Germinal center (tissue), 1 donor: Measurements from ENCODE around the gene PPP1CC.

Source experiments
- DNase-seq: peaks from one replicate; pipeline ENCODE4 v3.0.0; 2012; ENCODE audit warnings: mixed read lengths, low spot score

Gene PPP1CC

DNA sequence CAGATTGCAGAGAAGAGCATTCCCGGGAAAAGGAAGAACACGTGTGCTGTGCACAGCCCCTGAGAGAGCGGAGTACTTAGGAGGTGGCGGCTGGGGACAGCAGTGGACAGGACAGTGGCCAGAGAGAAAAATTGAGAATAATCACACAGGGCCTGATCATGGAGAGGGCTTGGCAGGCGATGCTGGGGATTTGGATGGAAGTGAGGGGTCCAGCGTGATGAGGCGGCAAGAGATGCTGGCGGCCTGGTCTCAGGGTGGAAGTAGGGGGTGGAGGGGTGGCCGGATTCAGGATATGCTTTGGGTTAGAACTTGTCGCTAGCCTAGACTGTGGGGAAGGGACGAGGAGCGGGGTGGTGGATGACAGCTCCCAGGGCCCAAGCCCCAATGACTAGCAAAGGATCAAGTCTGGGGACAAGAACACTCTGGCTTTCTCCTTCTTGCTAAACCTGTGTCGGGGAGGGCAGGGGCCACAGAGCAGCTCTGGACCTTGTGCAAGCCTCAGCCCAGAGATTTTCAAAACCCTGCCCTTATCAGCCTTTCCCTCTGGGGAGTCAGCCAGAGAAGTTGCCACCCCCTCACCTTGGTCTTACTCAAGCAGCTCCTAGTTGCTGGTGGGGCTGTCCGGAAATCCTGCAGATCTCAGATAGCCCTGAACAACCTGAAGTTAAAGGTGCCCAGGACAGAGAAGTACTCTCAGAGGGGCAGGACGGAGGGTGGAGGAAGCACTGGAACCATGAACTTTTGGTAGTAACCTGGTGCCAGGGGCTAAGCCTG lies 55.1 kb downstream of the PPP1CC start:
- no peak for DNase-seq

DNA sequence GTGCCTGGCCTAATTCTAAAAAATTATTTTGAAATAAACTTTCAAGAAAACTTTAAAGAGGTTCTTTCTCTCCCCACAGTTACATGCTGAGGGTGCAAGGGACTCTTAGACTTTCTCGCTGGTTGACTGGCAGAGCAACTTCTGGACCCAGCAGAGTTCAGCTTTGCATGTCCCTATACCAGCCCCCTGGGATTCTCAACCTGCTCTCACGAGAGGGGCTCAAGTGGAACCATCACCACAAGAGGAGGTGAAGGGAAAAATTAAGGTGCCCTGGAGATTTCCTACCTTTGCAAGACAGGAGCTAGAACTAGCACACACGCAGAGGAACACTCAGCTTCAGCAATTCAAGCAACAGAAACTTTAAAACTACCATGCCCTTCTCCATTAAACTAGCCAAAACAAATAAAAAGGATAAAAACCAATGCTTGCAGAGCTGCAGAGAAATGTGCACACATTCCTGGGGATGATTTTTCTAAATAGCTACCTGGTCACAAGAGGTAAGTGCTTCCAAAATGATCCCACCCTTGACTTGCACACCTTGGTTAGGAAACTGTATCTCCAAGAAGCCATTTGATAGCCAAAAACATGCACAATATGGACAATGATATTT lies 56.3 kb downstream of the PPP1CC start:
- peak; percentile 56 for DNase-seq

DNA sequence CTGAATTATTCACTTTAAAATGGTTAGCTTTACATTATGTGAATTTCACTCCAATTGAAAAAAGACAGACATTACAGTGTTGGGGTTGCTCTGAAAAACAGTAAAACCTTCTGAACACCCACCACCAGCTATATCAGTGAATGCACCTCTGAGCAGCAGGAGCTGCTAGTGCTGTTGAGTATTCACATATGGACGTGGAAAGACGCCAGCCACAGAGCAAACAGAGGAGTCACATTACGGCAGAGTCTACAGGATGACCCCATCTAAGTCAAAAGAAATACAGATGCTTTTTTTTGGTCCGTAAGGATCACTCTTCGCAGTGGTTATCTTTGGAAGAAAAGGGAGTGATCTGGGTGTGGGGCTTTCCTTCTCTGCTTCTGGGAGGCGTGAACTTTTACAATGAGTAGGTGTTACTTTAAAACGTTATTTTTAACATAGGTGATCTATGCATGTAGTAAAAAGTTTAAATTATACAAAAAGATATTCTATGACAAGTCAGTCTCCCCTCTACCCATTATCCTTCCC lies 58.3 kb downstream of the PPP1CC start:
- DNase-seq = no peak

DNA sequence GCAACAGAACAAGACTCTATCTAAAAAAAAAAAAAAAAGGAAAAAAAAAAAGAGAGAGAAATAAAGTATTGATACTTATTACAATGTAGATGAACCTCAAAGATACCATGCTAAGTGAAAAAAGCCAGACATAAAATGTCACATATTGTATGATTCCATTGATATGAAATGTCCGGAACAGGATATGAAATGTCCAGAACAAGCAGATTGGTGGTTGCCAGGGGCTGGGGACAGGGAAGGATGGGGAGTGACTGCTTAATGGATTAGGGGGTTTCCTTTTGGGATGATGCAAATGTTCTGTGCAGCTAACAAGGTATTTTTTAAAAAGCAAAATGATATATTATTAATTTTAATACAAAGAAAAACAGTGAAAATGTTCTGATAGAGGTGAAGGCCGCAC lies 58.8 kb downstream of the PPP1CC start:
- DNase-seq = no peak

DNA sequence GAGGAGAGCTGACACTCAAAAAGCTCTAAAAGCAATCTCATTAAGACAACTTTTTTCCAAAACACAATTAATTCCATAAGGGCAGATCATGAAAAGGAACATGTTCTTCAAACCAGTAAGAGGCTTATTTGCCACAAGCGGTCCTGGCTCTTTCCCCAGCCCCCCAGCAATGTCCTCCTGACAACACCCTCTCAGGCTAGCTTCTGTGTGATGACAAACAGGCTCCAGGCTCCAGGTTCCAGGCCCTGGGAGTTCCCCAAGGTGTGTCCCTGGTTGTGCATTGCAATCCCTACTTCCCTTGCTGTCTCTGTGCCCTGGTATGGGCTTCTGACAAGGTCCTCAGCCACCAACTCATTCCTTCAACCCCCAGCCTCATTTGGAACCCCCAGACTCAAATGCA lies 62.7 kb downstream of the PPP1CC start:
- no peak for DNase-seq

DNA sequence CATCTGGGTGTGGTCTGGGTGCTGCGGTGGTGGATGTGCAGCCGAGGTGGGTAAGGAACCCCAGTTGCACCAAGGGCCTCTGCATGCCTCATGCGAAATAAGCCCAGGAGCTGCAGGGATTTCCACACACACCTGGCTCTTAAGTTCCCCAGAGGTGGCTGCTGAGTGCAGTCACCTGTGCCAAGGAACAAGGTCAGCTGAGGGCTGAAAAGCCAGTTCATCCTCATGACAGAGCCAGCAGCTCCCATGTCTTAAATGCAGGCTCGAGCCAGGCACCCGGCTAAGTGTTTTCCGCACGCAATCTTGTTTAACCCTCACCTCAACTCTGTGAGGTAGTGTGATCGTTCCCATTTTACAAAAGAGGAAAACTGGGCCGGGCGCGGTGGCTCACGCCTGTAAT lies 63.5 kb downstream of the PPP1CC start:
- DNase-seq = no peak

DNA sequence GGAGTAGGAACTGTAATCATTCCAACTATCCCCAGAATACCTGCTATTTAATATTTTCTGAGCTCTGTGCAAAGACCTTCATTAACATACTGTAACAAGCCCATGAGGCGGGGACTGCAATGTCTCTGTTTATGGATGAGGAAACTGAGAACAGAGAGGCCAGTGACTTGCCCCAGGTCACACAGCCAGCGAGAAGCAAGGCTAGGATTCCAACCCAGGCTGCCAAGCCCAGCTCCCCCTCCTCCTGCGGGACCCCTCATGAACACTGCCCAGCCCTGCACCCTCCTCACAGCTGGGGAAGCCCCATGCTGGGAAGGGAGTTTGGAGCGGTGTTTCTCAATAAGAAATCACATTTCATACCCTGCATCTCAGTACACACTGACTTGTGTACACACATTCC lies 64.7 kb downstream of the PPP1CC start:
- no peak for DNase-seq

DNA sequence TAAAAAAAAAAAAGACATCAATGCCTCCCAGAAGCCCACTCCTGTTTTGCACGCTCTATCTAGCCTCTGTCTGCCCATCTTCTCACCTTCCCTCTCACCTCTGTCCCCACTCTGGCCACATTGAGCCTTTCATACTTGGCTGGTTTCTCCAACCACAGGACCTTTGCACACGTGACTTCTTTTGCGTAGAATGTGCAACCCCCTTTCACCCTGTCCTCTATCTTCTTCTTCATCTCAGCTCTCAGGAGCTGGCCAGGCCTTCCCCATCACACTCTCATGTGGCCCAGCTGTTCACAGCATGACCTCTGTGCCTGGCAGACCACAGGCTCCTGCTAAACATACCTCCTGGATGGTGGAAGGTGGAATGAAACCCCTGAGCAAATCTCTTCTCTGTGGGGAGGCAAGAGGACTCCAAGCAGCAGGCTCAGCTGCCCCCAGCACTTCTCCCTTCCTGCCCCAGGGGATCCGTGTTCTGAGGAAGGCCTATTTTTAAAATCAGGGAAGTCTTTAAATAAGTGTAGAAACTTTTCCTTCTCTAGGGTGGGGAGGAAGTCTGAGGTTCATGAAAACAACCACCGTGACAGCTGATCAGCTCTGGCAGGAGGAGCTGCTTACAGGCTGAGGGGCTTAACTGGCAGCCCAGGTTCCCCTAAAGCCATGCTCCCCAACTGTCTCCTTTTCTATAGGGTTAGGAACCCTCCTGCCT lies 65.3 kb downstream of the PPP1CC start:
- DNase-seq = peak; percentile 76

DNA sequence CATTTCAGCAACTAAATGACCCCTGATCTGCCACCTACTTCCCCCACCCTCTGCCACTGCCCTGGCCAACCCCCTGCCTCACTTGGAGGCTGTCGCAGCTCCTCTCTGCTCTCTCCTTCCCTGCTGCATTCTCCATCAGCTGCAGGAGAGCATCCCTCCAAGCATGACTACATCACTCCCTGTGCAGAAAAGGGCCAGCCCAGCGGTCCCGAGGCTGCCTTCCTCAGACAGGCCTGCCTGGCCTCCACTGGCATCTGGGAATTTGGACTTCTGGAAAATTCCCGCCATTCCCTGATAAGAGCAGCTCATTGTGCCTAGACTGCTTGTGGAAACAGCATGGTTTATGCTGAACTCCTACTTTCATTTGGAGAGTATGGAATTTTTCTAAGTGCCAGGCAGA lies 66.5 kb downstream of the PPP1CC start:
- DNase-seq = no peak

DNA sequence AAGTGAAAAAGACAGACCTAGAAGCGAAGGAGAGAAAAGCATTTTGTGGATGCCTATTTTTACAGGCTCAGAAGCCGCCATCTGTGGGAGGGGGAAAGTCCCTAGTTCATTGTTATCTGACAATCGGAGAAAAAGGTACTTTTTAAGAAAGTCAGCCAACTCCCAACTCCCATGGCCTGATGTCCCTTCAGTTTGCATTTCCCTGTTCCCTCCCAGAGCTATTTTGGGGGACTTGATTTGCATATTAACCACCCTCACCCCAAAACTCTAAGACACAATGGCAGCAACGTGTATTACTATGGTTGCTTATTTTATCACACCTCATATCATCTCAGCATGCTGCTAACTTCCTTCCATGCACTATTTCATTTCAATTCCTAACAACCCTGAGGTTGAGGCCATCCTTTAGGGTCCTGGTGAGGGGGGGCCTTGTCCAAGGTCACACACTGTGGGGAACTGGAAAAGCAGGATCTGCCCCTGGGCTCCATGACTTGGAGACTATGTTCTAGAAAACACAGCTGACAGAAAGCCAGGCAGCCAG lies 72.5 kb downstream of the PPP1CC start:
- no peak for DNase-seq
